ENCODE measurements around the gene STRA6.

DNA sequence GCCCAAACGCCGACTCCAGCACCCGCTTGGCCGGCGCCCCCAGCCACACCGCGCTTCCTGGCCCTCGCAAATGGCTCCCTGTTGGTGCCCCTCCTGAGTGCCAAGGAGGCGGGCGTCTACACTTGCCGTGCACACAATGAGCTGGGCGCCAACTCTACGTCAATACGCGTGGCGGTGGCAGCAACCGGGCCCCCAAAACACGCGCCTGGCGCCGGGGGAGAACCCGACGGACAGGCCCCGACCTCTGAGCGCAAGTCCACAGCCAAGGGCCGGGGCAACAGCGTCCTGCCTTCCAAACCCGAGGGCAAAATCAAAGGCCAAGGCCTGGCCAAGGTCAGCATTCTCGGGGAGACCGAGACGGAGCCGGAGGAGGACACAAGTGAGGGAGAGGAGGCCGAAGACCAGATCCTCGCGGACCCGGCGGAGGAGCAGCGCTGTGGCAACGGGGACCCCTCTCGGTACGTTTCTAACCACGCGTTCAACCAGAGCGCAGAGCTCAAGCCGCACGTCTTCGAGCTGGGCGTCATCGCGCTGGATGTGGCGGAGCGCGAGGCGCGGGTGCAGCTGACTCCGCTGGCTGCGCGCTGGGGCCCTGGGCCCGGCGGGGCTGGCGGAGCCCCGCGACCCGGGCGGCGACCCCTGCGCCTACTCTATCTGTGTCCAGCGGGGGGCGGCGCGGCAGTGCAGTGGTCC, 68.7 kb downstream of the STRA6 start:
- TF ChIP-seq POLR2A (IDR thresholded peaks at IDR 0.05), result no peak
- TF ChIP-seq, protein P1, sequence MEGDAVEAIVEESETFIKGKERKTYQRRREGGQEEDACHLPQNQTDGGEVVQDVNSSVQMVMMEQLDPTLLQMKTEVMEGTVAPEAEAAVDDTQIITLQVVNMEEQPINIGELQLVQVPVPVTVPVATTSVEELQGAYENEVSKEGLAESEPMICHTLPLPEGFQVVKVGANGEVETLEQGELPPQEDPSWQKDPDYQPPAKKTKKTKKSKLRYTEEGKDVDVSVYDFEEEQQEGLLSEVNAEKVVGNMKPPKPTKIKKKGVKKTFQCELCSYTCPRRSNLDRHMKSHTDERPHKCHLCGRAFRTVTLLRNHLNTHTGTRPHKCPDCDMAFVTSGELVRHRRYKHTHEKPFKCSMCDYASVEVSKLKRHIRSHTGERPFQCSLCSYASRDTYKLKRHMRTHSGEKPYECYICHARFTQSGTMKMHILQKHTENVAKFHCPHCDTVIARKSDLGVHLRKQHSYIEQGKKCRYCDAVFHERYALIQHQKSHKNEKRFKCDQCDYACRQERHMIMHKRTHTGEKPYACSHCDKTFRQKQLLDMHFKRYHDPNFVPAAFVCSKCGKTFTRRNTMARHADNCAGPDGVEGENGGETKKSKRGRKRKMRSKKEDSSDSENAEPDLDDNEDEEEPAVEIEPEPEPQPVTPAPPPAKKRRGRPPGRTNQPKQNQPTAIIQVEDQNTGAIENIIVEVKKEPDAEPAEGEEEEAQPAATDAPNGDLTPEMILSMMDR (IDR thresholded peaks at IDR 0.05), result no peak
